ENCODE measurements around the gene PCDH9.

Gene PCDH9

DNA sequence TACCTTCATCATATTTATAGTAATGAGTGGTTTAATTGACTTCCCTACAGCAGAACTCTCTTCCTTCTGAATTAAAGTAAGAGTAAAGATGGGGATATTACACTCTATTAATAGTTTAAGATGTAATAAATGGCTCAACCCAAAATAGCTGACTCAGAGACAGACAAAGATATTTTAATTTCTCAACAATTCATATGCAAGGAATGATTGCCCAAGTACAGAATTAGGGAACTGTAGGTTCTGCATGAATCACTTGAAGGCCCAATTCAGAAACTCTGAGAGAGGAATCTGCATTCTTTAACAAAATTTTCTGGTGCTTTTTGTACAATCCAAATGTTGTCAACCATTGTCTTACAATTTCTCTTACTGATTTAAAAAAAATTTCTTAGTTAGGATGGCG is 42.9 kb upstream of the PCDH9 start:
- Histone ChIP-seq H3K27ac (no peak overlapping the region), H3K36me3 (no peaks in the 10 kb centered on the region), H3K4me3 (ENCODE audit: low read depth in 1 of 2, low read length in 1 of 2) (no peak overlapping the region), H3K27me3 (no peaks in the 10 kb centered on the region), H3K9me3 (no peaks in the 10 kb centered on the region), H3K4me1 (ENCODE audit: control insufficient read depth in 1 of 2, insufficient read depth in 1 of 2, low read depth in 1 of 2, low read length in 1 of 2) (no peaks in the 10 kb centered on the region)
- TF ChIP-seq, protein P1, sequence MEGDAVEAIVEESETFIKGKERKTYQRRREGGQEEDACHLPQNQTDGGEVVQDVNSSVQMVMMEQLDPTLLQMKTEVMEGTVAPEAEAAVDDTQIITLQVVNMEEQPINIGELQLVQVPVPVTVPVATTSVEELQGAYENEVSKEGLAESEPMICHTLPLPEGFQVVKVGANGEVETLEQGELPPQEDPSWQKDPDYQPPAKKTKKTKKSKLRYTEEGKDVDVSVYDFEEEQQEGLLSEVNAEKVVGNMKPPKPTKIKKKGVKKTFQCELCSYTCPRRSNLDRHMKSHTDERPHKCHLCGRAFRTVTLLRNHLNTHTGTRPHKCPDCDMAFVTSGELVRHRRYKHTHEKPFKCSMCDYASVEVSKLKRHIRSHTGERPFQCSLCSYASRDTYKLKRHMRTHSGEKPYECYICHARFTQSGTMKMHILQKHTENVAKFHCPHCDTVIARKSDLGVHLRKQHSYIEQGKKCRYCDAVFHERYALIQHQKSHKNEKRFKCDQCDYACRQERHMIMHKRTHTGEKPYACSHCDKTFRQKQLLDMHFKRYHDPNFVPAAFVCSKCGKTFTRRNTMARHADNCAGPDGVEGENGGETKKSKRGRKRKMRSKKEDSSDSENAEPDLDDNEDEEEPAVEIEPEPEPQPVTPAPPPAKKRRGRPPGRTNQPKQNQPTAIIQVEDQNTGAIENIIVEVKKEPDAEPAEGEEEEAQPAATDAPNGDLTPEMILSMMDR (IDR thresholded peaks at IDR 0.05) = no peak

DNA sequence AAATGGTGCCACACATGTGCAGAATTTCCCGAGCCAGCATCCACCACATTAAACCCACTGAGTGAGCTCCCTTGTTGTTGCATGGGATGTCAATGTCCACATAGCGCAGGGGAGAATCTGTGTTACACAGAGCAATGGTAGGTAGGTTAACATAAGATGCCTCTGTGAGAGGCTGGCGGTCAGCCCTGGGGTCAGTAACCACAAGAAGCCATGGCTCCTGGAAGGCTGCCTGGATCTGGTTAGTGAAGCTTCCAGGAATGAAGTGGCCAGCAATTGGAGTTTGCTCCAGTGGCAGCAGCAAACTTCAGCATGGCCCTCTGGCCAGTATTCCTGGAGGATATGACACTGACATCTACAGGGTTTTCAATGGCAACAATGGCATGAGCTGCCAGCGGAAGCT is 37.0 kb upstream of the PCDH9 start:
- no peaks in the 10 kb centered on the region for H3K27me3 ChIP-seq
- H3K9me3 ChIP-seq = no peaks in the 10 kb centered on the region
- H3K4me3 ChIP-seq (ENCODE audit: low read depth in 1 of 2, low read length in 1 of 2) = no peak overlapping the region
- H3K27ac ChIP-seq = no peak overlapping the region
- no peaks in the 10 kb centered on the region for H3K4me1 ChIP-seq (ENCODE audit: control insufficient read depth in 1 of 2, insufficient read depth in 1 of 2, low read depth in 1 of 2, low read length in 1 of 2)
- TF ChIP-seq, protein P1 (IDR thresholded peaks at IDR 0.05) = no peak
- H3K36me3 ChIP-seq = no peaks in the 10 kb centered on the region

DNA sequence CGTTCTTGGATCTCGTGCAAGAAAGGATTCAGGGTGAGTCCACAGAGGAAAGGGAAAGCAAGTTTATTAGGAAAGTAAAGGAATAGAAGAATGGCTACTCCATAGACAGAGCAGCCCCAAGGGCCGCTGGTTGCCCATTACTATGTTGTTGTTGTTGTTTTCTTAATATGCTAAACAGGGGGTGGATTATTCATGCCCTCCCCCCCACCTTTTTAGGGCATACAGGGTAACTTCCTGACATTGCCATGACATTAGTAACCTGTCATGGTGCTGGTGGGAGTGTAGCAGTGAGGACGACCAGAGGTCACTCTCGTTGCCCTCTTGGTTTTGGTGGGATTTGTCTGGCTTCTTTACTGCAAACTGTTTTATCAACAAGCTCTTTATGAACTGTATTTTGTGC is 29.1 kb upstream of the PCDH9 start:
- no peaks in the 10 kb centered on the region for H3K36me3 ChIP-seq
- no peaks in the 10 kb centered on the region for H3K4me1 ChIP-seq (ENCODE audit: control insufficient read depth in 1 of 2, insufficient read depth in 1 of 2, low read depth in 1 of 2, low read length in 1 of 2)
- no peak overlapping the region for H3K27ac ChIP-seq
- no peak overlapping the region for H3K4me3 ChIP-seq (ENCODE audit: low read depth in 1 of 2, low read length in 1 of 2)
- no peaks in the 10 kb centered on the region for H3K27me3 ChIP-seq
- H3K9me3 ChIP-seq = no peaks in the 10 kb centered on the region
- TF ChIP-seq, protein P1 (IDR thresholded peaks at IDR 0.05) = no peak

DNA sequence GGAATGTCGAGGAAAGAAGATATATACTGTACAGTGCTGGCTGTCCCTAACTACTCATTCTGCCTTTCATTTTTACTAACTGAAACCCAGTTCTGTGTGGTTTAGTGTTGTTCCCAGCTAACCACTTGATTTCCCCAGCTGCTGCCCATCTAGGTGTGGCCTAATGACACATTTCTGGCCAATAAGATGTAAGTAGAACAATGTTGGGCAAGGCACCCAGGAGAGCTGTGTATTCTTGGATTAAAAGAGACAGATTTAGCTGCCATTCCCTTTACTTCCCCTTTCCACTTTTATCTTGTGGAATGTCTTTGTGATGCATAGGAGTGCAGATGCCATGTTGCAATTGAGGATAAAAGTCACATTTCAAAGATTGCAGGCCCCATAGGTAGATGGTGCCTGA is 28.3 kb upstream of the PCDH9 start:
- TF ChIP-seq, protein P1 (IDR thresholded peaks at IDR 0.05) = no peak
- H3K36me3 ChIP-seq = no peaks in the 10 kb centered on the region
- H3K9me3 ChIP-seq = no peaks in the 10 kb centered on the region
- H3K27ac ChIP-seq = no peak overlapping the region
- H3K27me3 ChIP-seq = no peaks in the 10 kb centered on the region
- no peaks in the 10 kb centered on the region for H3K4me1 ChIP-seq (ENCODE audit: control insufficient read depth in 1 of 2, insufficient read depth in 1 of 2, low read depth in 1 of 2, low read length in 1 of 2)
- H3K4me3 ChIP-seq (ENCODE audit: low read depth in 1 of 2, low read length in 1 of 2) = no peak overlapping the region

DNA sequence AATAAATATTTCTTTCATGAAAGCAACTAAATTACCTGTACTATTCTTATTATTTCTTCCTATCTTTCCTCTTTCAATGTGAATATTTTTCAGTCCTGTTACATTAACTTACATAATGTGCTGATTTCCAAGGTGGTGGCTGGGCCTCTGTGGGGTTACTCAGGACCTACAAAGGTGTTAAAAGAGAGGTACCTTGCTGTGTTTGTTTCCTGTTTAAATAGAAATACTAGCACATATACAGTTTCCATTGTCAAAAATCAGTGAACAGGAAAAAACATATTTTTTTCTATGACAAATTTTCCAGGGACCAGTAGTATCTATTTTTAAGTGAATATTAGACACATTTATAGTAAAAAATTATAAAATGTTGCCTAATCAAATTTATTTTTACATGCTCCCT is 8.7 kb upstream of the PCDH9 start:
- Histone ChIP-seq H3K36me3 (no peaks in the 10 kb centered on the region), H3K27me3 (peaks cover 22% of the 10 kb centered on the region), H3K4me3 (ENCODE audit: low read depth in 1 of 2, low read length in 1 of 2) (no peak overlapping the region), H3K9me3 (no peaks in the 10 kb centered on the region), H3K4me1 (ENCODE audit: control insufficient read depth in 1 of 2, insufficient read depth in 1 of 2, low read depth in 1 of 2, low read length in 1 of 2) (no peaks in the 10 kb centered on the region), H3K27ac (no peak overlapping the region)
- TF ChIP-seq, protein P1 (IDR thresholded peaks at IDR 0.05) = no peak

DNA sequence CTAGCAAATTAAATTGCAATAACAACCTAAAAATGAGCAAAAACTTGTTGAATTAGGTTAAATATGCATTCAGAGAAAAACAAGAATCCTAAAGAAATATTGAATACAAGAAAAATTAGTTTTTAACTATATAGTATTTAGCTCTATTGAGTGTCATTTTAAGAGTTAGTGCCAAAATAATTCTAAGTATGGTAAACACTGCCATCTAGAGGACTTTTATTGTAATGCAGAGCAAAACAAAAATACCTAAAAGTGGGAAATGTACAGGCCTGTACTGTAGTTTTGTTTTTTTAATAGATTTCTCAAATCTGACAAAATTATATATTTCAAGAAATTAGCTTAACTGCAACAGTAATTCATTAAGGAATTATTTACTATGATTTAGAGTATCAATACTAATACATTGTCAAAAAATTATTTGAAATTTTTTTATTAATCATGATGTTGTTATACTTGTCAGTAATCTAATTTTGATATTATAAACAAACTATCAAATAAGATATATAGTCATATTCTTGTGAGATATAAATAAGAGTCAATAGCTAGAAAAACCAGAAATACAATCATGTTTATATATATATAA is 8.2 kb upstream of the PCDH9 start:
- Histone ChIP-seq H3K27ac (no peak overlapping the region), H3K27me3 (peaks cover 27% of the 10 kb centered on the region), H3K36me3 (no peaks in the 10 kb centered on the region), H3K4me1 (ENCODE audit: control insufficient read depth in 1 of 2, insufficient read depth in 1 of 2, low read depth in 1 of 2, low read length in 1 of 2) (no peaks in the 10 kb centered on the region), H3K9me3 (no peaks in the 10 kb centered on the region), H3K4me3 (ENCODE audit: low read depth in 1 of 2, low read length in 1 of 2) (no peak overlapping the region)
- TF ChIP-seq, protein P1 (IDR thresholded peaks at IDR 0.05) = peak; percentile 38
